IMR-90 (cell line): ENCODE measurements around the gene MED12. TPM values are rescaled to one million over a fixed set of nuclear protein-coding genes. Genes with fewer than 3 reads are reported as not detected.

Experiments
- ATAC-seq: fragments of 200-7000 bp; cut with Tn5 transposase; 2 replicates; pipeline ENCODE4 v1.9.1; 2020; ENCODE audit warnings: low read depth, mild to moderate bottlenecking, moderate library complexity
- BruUV-seq: library from RNA; stranded (reverse); fragments of 400-500 nt; replicated peaks from 2 replicates; lab custom pipeline; 2021; lab: Mats Ljungman, UMichigan
- CTCF ChIA-PET: fragments of 300-600 bp; formaldehyde crosslinking; extraction: SDS; loops from one replicate; lab custom pipeline; 2021; ENCODE audit warnings: antibody characterized with exemption; lab: Yijun Ruan, JAX
- POLR2A ChIA-PET: fragments of 300-600 bp; sonication (Branson Sonifier 250); formaldehyde crosslinking; loops from one replicate; lab custom pipeline; 2022; ENCODE audit warnings: antibody characterized with exemption; ENCODE audit not compliant: unreplicated experiment; lab: Charles Lee
- DNase-seq: peaks from one replicate; pipeline ENCODE4 v3.0.0; 2013
- H2AFZ ChIP-seq: replicated peaks from 2 replicates; pipeline ENCODE3; 2013; ENCODE audit warnings: low read length, mild to moderate bottlenecking; ENCODE audit not compliant: poor library complexity
- H2AK5ac ChIP-seq: 2 replicates; pipeline ENCODE4 v1.6.1; 2013; ENCODE audit warnings: low read depth, low read length, inconsistent platforms
- H2AK9ac ChIP-seq: replicated peaks from 2 replicates; pipeline ENCODE3; 2013; ENCODE audit warnings: mild to moderate bottlenecking, low read depth, low read length, moderate library complexity; ENCODE audit not compliant: poor library complexity
- H2BK120ac ChIP-seq: 2 replicates; pipeline ENCODE4 v1.6.1; 2013; ENCODE audit warnings: low read depth, low read length, inconsistent platforms
- H2BK15ac ChIP-seq: 3 replicates; pipeline ENCODE4 v1.6.1; 2013; ENCODE audit warnings: low read depth, low read length, inconsistent platforms
- H2BK20ac ChIP-seq: 2 replicates; pipeline ENCODE4 v1.6.1; 2013; ENCODE audit warnings: low read depth, mild to moderate bottlenecking, inconsistent platforms, low read length, moderate library complexity
- H2BK5ac ChIP-seq: 2 replicates; pipeline ENCODE4 v1.6.1; 2013; ENCODE audit warnings: mild to moderate bottlenecking, low read depth, low read length, inconsistent platforms; ENCODE audit not compliant: poor library complexity, severe bottlenecking
- H3K14ac ChIP-seq: replicated peaks from 2 replicates; pipeline ENCODE4 v1.6.1; 2013; ENCODE audit warnings: low read depth, low read length, inconsistent platforms
- H3K18ac ChIP-seq: 2 replicates; pipeline ENCODE4 v1.6.1; 2013; ENCODE audit warnings: low read depth, low read length, control low read depth
- H3K23ac ChIP-seq: 2 replicates; pipeline ENCODE4 v1.6.1; 2013; ENCODE audit warnings: low read depth, low read length, inconsistent platforms
- H3K27ac ChIP-seq: 2 replicates; pipeline ENCODE4 v1.5.1; 2013; ENCODE audit warnings: mild to moderate bottlenecking, control low read depth, low read length; ENCODE audit not compliant: insufficient read depth
- H3K27me3 ChIP-seq: 2 replicates; pipeline ENCODE4 v1.6.1; 2013; ENCODE audit warnings: low read length; ENCODE audit not compliant: control insufficient read depth, insufficient read depth
- H3K36me3 ChIP-seq: 2 replicates; pipeline ENCODE4 v1.6.1; 2013; ENCODE audit warnings: low read length, mixed read lengths; ENCODE audit not compliant: control insufficient read depth, insufficient read depth
- H3K4ac ChIP-seq: 2 replicates; pipeline ENCODE4 v1.6.1; 2013; ENCODE audit warnings: low read depth, low read length, inconsistent platforms
- H3K4me1 ChIP-seq: 2 replicates; pipeline ENCODE4 v1.6.1; 2013; ENCODE audit warnings: low read length, mixed read lengths; ENCODE audit not compliant: control insufficient read depth, insufficient read depth
- H3K4me2 ChIP-seq: 2 replicates; pipeline ENCODE4 v1.6.1; 2013; ENCODE audit warnings: low read depth, mild to moderate bottlenecking, control low read depth, low read length, moderate library complexity
- H3K4me3 ChIP-seq: 2 replicates; pipeline ENCODE4 v1.5.1; 2013; ENCODE audit warnings: low read depth, mild to moderate bottlenecking, control low read depth, low read length, moderate library complexity; ENCODE audit not compliant: insufficient read depth
- H3K56ac ChIP-seq: 2 replicates; pipeline ENCODE4 v1.6.1; 2013; ENCODE audit warnings: low read length, inconsistent platforms; ENCODE audit not compliant: insufficient read depth; ENCODE audit errors: extremely low read depth
- H3K79me1 ChIP-seq, 2 experiments: 2 replicates each; pipeline ENCODE4 v1.6.1; 2013; ENCODE audit warnings: low read length in 2 of 2, inconsistent platforms in 1 of 2, low read depth in 1 of 2
- H3K9ac ChIP-seq: 2 replicates; pipeline ENCODE4 v1.6.1; 2013; ENCODE audit warnings: low read depth, low read length, control low read depth
- H3K9me1 ChIP-seq: 2 replicates; pipeline ENCODE4 v1.6.1; 2013; ENCODE audit warnings: low read length, inconsistent platforms; ENCODE audit not compliant: insufficient read depth
- H3K9me3 ChIP-seq: 2 replicates; pipeline ENCODE4 v1.6.1; 2013; ENCODE audit warnings: low read length; ENCODE audit not compliant: control insufficient read depth, insufficient read depth
- H4K20me1 ChIP-seq: 2 replicates; pipeline ENCODE4 v1.6.1; 2013; ENCODE audit warnings: low read length, inconsistent platforms; ENCODE audit not compliant: insufficient read depth
- H4K5ac ChIP-seq: 2 replicates; pipeline ENCODE4 v1.6.1; 2013; ENCODE audit warnings: mild to moderate bottlenecking, low read depth, low read length, control low read depth
- H4K8ac ChIP-seq, 2 experiments: 2 replicates each; pipeline ENCODE4 v1.6.1; 2013; ENCODE audit warnings: low read depth in 2 of 2, low read length in 2 of 2, control low read depth in 1 of 2, inconsistent platforms in 1 of 2
- H4K91ac ChIP-seq: 2 replicates; pipeline ENCODE4 v1.6.1; 2013; ENCODE audit warnings: low read depth, low read length, inconsistent platforms; ENCODE audit not compliant: insufficient read depth
- ELK1 ChIP-seq: fragments of 150-350 bp; IDR thresholded peaks from 2 replicates; pipeline ENCODE4 v1.6.1; 2016; ENCODE audit warnings: low read depth, mild to moderate bottlenecking, low read length, moderate library complexity, borderline replicate concordance
- NFE2L2 ChIP-seq: fragments of 150-350 bp; IDR thresholded peaks from 2 replicates; pipeline ENCODE4 v1.6.1; 2016; ENCODE audit warnings: low read depth, mild to moderate bottlenecking, low read length
- RAD21 ChIP-seq: IDR thresholded peaks from 2 replicates; pipeline ENCODE4 v1.6.1; 2012; ENCODE audit warnings: low read length, improper control_type of control experiment
- RCOR1 ChIP-seq: IDR thresholded peaks from 2 replicates; pipeline ENCODE4 v1.6.1; 2012; ENCODE audit warnings: mild to moderate bottlenecking, low read length, improper control_type of control experiment; ENCODE audit not compliant: insufficient replicate concordance
- SMC3 ChIP-seq: fragments of 150-350 bp; IDR thresholded peaks from 2 replicates; pipeline ENCODE4 v1.6.1; 2016; ENCODE audit warnings: low read depth, mild to moderate bottlenecking, antibody characterized with exemption, low read length, moderate library complexity
- WGBS, 2 experiments: methylation state at CpG; one replicate each; pipeline versions ENCODE4 v1.1.5 to v1.1.7; 2013; ENCODE audit warnings: missing lambda C conversion rate in 2 of 2; ENCODE audit not compliant: insufficient read length in 1 of 2; ENCODE audit errors: extremely low coverage in 2 of 2; 5-methylcytosine and 5-hydroxymethylcytosine counted together
- dilution Hi-C: fragments of 300-500 bp; cut with HindIII; formaldehyde crosslinking; loops from one replicate; pipeline ENCODE4 v1.14.3; 2018; ENCODE audit warnings: low sequenced_read_pairs; ENCODE audit not compliant: unreplicated experiment
- in situ Hi-C: fragments of 300-500 bp; cut with MboI; formaldehyde crosslinking; loops from 3 replicates; pipeline ENCODE4 v1.14.3; 2019; ENCODE audit warnings: low sequenced_read_pairs, inconsistent platforms, mixed read lengths
- intact Hi-C: fragments of 100-400 bp; cut with micrococcal nuclease; formaldehyde crosslinking; loops from 2 replicates; pipeline ENCODE4 v1.10.0; 2022
- polyA plus RNA-seq, 3 experiments: library from polyadenylated mRNA; depleted of rRNA; stranded (reverse); fragments of >200 nt; gene quantifications; 2 replicates each; pipeline ENCODE4 v1.2.3, GENCODE V29; 2012; ENCODE audit warnings: low replicate concordance in 1 of 3
- total RNA-seq: library from RNA; depleted of rRNA; stranded (reverse); fragments of >200 nt; gene quantifications from 2 replicates; pipeline ENCODE4 v1.2.3, GENCODE V29; 2012

The MED12 gene
- total and polyA plus RNA-seq, 2 of the 4 experiments (the other 2 are of a cell fraction) = 9.1 to 19.8 TPM

GRCh38 chrX:71107762-71108360, 10.5 kb upstream of the MED12 start:
- no peak overlapping the region for H2BK15ac ChIP-seq
- peaks cover 19% of the 10 kb centered on the region for H3K27me3 ChIP-seq
- H2BK20ac ChIP-seq = no peak overlapping the region
- ChIA-PET POLR2A (no interaction called here), CTCF (no interaction called here)
- in situ Hi-C loops (no loop called here), dilution Hi-C loops (no loop called here), intact Hi-C loops (no loop called here)
- no peak overlapping the region for H2AK5ac ChIP-seq
- H3K79me1 ChIP-seq = no peaks in the 10 kb centered on the region
- H2AFZ ChIP-seq = no peak overlapping the region
- H3K9me3 ChIP-seq = no peaks in the 10 kb centered on the region
- no peaks in the 10 kb centered on the region for H3K4me1 ChIP-seq
- no peak overlapping the region for H3K4me3 ChIP-seq
- no peak overlapping the region for H4K8ac ChIP-seq
- no peak overlapping the region for H3K27ac ChIP-seq
- H3K18ac ChIP-seq = no peak overlapping the region
- H2AK9ac ChIP-seq = no peak overlapping the region
- DNase-seq (no peak), ATAC-seq (no peak)
- H3K56ac ChIP-seq = no peak overlapping the region
- H2BK5ac ChIP-seq = no peak overlapping the region
- H3K9ac ChIP-seq = no peak overlapping the region
- no peaks in the 10 kb centered on the region for H3K9me1 ChIP-seq
- no peak overlapping the region for H3K4ac ChIP-seq
- H3K14ac ChIP-seq = no peak overlapping the region
- H3K23ac ChIP-seq = no peak overlapping the region
- no peaks in the 10 kb centered on the region for H3K36me3 ChIP-seq
- H3K4me2 ChIP-seq = no peak overlapping the region
- H4K91ac ChIP-seq = no peak overlapping the region
- no peaks in the 10 kb centered on the region for H4K20me1 ChIP-seq
- no peak overlapping the region for H4K5ac ChIP-seq
- no TSS peak for BruUV-seq
- no peak for TF ChIP-seq RCOR1
- TF ChIP-seq RAD21 = no peak
- no peak for TF ChIP-seq NFE2L2
- TF ChIP-seq ELK1 = no peak
- TF ChIP-seq SMC3 = no peak
- no CpG with 5 or more reads among the region's 9 CpGs for WGBS, 2 experiments
- no peak overlapping the region for H2BK120ac ChIP-seq
